HG03558 (cell line): Measurements from ENCODE around the gene CLNK.

ENCODE experiments used
- ATAC-seq: cut with Tn5 transposase; IDR thresholded peaks from one replicate; pipeline ENCODE4 v1.9.1; 2021; ENCODE audit warnings: moderate number of reproducible peaks; ENCODE audit not compliant: unreplicated experiment; ENCODE audit errors: extremely low read depth

CLNK gene

GRCh38 chr4:10667701-10668326 is 16.8 kb downstream of the CLNK start:
- no peak for ATAC-seq

GRCh38 chr4:10666616-10667015 is 18.0 kb downstream of the CLNK start:
- no peak for ATAC-seq

- ATAC-seq: no peak
Observed at GRCh38 chr4:10664408-10664807, 20.2 kb downstream of the CLNK start.

- ATAC-seq: no peak
Observed at GRCh38 chr4:10662937-10663336, 21.6 kb downstream of the CLNK start.

- ATAC-seq: no peak
Observed at GRCh38 chr4:10661047-10661446, 23.5 kb downstream of the CLNK start.

- ATAC-seq: no peak
Observed at GRCh38 chr4:10659251-10659650, 25.3 kb downstream of the CLNK start.

- no peak for ATAC-seq
Observed at GRCh38 chr4:10656988-10657387, 27.6 kb downstream of the CLNK start.

GRCh38 chr4:10656420-10656819 is 28.1 kb downstream of the CLNK start:
- ATAC-seq: no peak

- ATAC-seq: no peak
Observed at GRCh38 chr4:10655968-10656367, 28.6 kb downstream of the CLNK start.

GRCh38 chr4:10648479-10648878 is 36.1 kb downstream of the CLNK start:
- ATAC-seq: no peak

- no peak for ATAC-seq
Observed at GRCh38 chr4:10647846-10648245, 36.7 kb downstream of the CLNK start.

GRCh38 chr4:10643600-10644425 is 40.8 kb downstream of the CLNK start:
- ATAC-seq: no peak

GRCh38 chr4:10640561-10641201 is 43.9 kb downstream of the CLNK start:
- ATAC-seq: no peak

GRCh38 chr4:10639664-10640063 is 44.9 kb downstream of the CLNK start:
- ATAC-seq: no peak

GRCh38 chr4:10639100-10639499 is 45.5 kb downstream of the CLNK start:
- no peak for ATAC-seq

- ATAC-seq: no peak
Observed at GRCh38 chr4:10635091-10635490, 49.5 kb downstream of the CLNK start.

- ATAC-seq: no peak
Observed at GRCh38 chr4:10629394-10629793, 55.2 kb downstream of the CLNK start.

GRCh38 chr4:10625131-10625530 is 59.4 kb downstream of the CLNK start:
- no peak for ATAC-seq

- no peak for ATAC-seq
Observed at GRCh38 chr4:10623862-10624261, 60.7 kb downstream of the CLNK start.

- no peak for ATAC-seq
Observed at GRCh38 chr4:10623241-10623640, 61.3 kb downstream of the CLNK start.

GRCh38 chr4:10622728-10623127 is 61.8 kb downstream of the CLNK start:
- ATAC-seq: no peak
